ENCODE results near the gene SEMA4B. TPM values are rescaled to one million over a fixed set of nuclear protein-coding genes. Genes with fewer than 3 reads are reported as not detected.

The SEMA4B gene
- 6.9 and 8.6 TPM in 2 replicates for total RNA-seq

GRCh38 chr15:90201130-90201943 lies at the start of gene SEMA4B:
Gene SEMA4B (plus strand): TSS chr15:90201330. CDS start chr15:90201579, 249 bp downstream.

GRCh38 chr15:90233387-90234095 lies 32.4 kb downstream of the SEMA4B start, which contains the start of gene CIB1:
Gene CIB1 (minus strand): TSS chr15:90233941. CDS start chr15:90233885, 56 bp downstream.

GRCh38 chr15:90234096-90234988 lies 33.2 kb downstream of the SEMA4B start, which contains the start of gene GDPGP1:
Gene GDPGP1 (plus strand): TSS chr15:90234209. CDS start chr15:90240909, 6,700 bp downstream.

GRCh38 chr15:90249203-90249863 lies 48.2 kb downstream of the SEMA4B start, which contains the start of gene TTLL13:
Gene TTLL13 (plus strand): TSS chr15:90249556. CDS start chr15:90250631, 1,075 bp downstream.

GRCh38 chr15:90265271-90266060 lies 64.3 kb downstream of the SEMA4B start, which contains the start of gene NGRN:
Gene NGRN (plus strand): TSS chr15:90265672. CDS start chr15:90265713, 41 bp downstream.

Other genes starting within 250 kb of the SEMA4B start
- 9.0 TPM in 2 replicates for gene ZNF710, start 200.0 kb upstream of the SEMA4B start, total RNA-seq
- gene IDH2, start 98.9 kb upstream of the SEMA4B start, total RNA-seq: 60.7 and 96.3 TPM in 2 replicates
- gene CIB1, start 32.6 kb downstream of the SEMA4B start, total RNA-seq: 36.4 and 39.4 TPM in 2 replicates
- 7.4 and 9.4 TPM in 2 replicates for gene GDPGP1, start 32.9 kb downstream of the SEMA4B start, total RNA-seq
- not detected in 2 replicates for gene TTLL13, start 48.2 kb downstream of the SEMA4B start, total RNA-seq
- 62.1 and 67.5 TPM in 2 replicates for gene NGRN, start 64.3 kb downstream of the SEMA4B start, total RNA-seq
- gene ZNF774, start 151.0 kb downstream of the SEMA4B start, total RNA-seq: 1.2 and 1.4 TPM in 2 replicates
- 144 and 216 TPM in 2 replicates for gene IQGAP1, start 186.9 kb downstream of the SEMA4B start, total RNA-seq

Measured in dermis lymphatic vessel endothelial cell (primary cell).